ENCODE data around the gene MATN4.

- no peak for TF ChIP-seq CTCF (IDR thresholded peaks at IDR 0.05; ENCODE audit: low read depth, low read length, poor library complexity, severe bottlenecking)
- TF ChIP-seq EZH2phosphoT487 (IDR thresholded peaks at IDR 0.05; ENCODE audit: borderline replicate concordance, low read length): no peak
Observed at GRCh38 chr20:45339084-45339483, 31.0 kb upstream of the MATN4 start.
